ENCODE measurements around the gene GIMAP5. TPM values are rescaled to one million over a fixed set of nuclear protein-coding genes. Genes with fewer than 3 reads are reported as not detected.

GIMAP5 gene
- total RNA-seq, 1 experiment from 2014 or later, result not detected

DNA sequence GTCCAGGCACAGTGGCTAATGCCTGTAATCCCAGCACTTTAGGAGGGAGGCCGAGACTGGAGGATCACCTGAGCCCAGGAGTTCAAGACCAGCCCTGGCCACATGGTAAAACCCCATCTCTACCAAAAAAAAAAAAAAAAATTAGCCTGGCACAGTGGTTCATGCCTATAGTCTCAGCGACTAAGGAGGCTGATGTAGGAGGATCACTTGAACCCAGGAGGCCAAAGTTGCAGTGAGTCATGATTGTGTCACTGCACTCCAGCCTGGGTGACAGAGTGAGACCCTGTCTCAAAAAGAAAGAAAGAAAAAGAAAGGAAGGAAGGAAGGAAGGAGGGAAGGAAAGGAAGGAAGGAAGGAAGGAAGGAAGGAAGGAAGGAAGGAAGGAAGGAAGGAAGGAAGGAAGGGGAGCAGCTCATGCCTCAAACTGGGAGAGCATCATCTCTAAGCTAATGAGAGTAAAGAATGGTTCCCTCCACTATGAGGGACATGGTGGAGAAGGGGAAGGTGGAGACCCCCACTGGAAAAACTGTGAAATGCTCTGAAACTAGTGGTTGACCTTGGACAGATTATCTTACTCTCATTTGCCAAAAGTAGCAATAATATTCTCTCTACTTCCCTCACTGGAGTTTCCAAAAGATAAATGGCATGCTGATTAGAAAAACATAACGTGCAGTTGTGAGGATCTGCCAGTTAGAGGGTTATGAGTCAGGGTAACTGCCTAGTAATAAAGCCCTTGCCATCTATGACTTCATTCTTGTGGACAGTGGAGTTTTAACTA, 16.8 kb downstream of the GIMAP5 start:
- DNase-seq, result peak; percentile 11
- TF ChIP-seq EZH2phosphoT487 (IDR thresholded peaks at IDR 0.05; ENCODE audit: borderline replicate concordance, low read length), result no peak
- TF ChIP-seq, protein P1, sequence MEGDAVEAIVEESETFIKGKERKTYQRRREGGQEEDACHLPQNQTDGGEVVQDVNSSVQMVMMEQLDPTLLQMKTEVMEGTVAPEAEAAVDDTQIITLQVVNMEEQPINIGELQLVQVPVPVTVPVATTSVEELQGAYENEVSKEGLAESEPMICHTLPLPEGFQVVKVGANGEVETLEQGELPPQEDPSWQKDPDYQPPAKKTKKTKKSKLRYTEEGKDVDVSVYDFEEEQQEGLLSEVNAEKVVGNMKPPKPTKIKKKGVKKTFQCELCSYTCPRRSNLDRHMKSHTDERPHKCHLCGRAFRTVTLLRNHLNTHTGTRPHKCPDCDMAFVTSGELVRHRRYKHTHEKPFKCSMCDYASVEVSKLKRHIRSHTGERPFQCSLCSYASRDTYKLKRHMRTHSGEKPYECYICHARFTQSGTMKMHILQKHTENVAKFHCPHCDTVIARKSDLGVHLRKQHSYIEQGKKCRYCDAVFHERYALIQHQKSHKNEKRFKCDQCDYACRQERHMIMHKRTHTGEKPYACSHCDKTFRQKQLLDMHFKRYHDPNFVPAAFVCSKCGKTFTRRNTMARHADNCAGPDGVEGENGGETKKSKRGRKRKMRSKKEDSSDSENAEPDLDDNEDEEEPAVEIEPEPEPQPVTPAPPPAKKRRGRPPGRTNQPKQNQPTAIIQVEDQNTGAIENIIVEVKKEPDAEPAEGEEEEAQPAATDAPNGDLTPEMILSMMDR (conservative IDR thresholded peaks at IDR 0.05; ENCODE audit: low read depth, low read length), result peak; percentile 30; the same call in 1 of the 2 replicates
- no peaks in the 10 kb centered on the region for H4K20me1 ChIP-seq (ENCODE audit: low read length)
- ChIA-PET CTCF (no interaction called here), POLR2A (ENCODE audit: unreplicated experiment) (no interaction called here)
- H3K27me3 ChIP-seq (ENCODE audit: low read length), result peaks cover 22% of the 10 kb centered on the region
- H3K27ac ChIP-seq (ENCODE audit: low read length), result no peak overlapping the region
- no peak overlapping the region for H3K4me3 ChIP-seq (ENCODE audit: low read length)
- ATAC-seq, result no peak
- H3K4me1 ChIP-seq (ENCODE audit: insufficient read depth, low read length), result no peaks in the 10 kb centered on the region
- BruUV-seq (replicated peaks), result no TSS peak
- H3K4me2 ChIP-seq (ENCODE audit: low read length), result no peak overlapping the region
- H2AFZ ChIP-seq (ENCODE audit: low read length), result no peak overlapping the region
- no peaks in the 10 kb centered on the region for H3K9me2 ChIP-seq (replicated peaks; ENCODE audit: low read length)
- H3K79me2 ChIP-seq (ENCODE audit: low read length), result no peaks in the 10 kb centered on the region
- intact Hi-C loops (cut with micrococcal nuclease), result no loop called here
- H3K9ac ChIP-seq (ENCODE audit: low read length), result no peak overlapping the region
- H3K36me3 ChIP-seq (ENCODE audit: low read depth, low read length), result no peaks in the 10 kb centered on the region
- no peaks in the 10 kb centered on the region for H3F3A ChIP-seq (ENCODE audit: low read length, unreplicated experiment)
- no peaks in the 10 kb centered on the region for H3K9me3 ChIP-seq (ENCODE audit: low read length)

DNA sequence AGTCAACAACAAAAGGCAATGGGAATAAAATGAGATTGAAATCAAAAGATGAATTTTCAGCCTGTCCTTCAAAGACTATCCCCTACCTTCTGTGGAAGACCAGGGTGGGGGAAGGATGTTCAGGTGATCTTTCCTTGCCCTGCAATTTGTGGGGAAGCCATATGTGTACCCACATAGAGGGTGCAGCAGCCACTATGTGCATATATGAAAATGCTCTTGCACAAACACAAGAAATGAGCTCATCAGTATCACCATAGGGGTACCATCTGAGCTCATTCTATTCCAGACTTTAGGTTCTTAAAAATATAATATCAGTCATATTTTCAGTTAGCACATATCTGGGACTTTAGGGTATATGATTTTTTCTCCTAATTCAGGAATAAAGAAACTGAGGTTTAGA, 17.7 kb downstream of the GIMAP5 start:
- Histone ChIP-seq H3K4me3 (ENCODE audit: low read length) (no peak overlapping the region), H3K4me1 (ENCODE audit: insufficient read depth, low read length) (no peaks in the 10 kb centered on the region), H3F3A (ENCODE audit: low read length, unreplicated experiment) (no peaks in the 10 kb centered on the region), H3K9me3 (ENCODE audit: low read length) (no peaks in the 10 kb centered on the region), H3K27ac (ENCODE audit: low read length) (no peak overlapping the region), H3K79me2 (ENCODE audit: low read length) (no peaks in the 10 kb centered on the region), H3K4me2 (ENCODE audit: low read length) (no peak overlapping the region), H4K20me1 (ENCODE audit: low read length) (no peaks in the 10 kb centered on the region), H3K9me2 (replicated peaks; ENCODE audit: low read length) (no peaks in the 10 kb centered on the region), H3K9ac (ENCODE audit: low read length) (no peak overlapping the region), H3K27me3 (ENCODE audit: low read length) (peaks cover 13% of the 10 kb centered on the region), H3K36me3 (ENCODE audit: low read depth, low read length) (no peaks in the 10 kb centered on the region), H2AFZ (ENCODE audit: low read length) (no peak overlapping the region)
- no TSS peak for BruUV-seq (replicated peaks)
- TF ChIP-seq EZH2phosphoT487 (IDR thresholded peaks at IDR 0.05; ENCODE audit: borderline replicate concordance, low read length), result no peak
- no peak for TF ChIP-seq EZH2 (IDR thresholded peaks at IDR 0.05; ENCODE audit: low read length, unreplicated experiment)
- TF ChIP-seq, protein P1 (conservative IDR thresholded peaks at IDR 0.05; ENCODE audit: low read depth, low read length), result no peak
- POLR2A ChIA-PET (ENCODE audit: unreplicated experiment), result no interaction called here
- ATAC-seq (no peak), DNase-seq (no peak)
- intact Hi-C loops (cut with micrococcal nuclease), result no loop called here
- CTCF ChIA-PET, result interaction anchor here (0.6 to 1.1 kb wide), 2 partner anchors 294 to 306 kb away, joined by 3 to 4 read pairs; no protein-coding TSS in a partner anchor

DNA sequence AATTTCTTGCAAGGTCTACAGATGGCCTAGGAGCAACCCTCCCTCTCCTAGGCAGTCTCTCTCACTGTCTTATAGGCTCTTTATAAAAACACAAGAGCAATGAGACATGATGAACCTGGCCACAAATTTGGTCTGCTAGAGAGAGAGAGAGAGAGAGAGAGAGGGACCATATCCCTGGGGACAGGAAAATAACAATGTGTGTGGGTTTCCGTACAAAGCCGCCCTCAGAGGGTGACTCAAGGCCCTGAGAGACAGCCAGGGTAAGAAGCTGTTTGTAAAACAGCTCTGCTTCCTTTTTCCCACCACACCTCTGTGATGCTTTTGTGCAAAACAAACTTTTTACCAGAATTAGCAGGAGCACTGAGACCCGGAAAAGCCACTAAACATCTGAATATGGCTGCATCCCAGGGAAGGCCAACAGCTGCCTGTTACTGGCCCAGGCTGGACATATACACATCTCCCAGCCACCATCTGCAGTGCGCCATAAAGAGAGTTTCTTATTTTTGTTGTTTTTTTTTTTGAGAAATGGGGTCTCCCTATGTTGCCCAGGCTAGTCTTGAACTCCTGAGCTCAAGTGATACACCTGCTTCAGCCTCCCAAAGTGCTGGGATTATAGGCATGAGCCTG, 18.4 kb downstream of the GIMAP5 start:
- no peak for TF ChIP-seq EZH2 (IDR thresholded peaks at IDR 0.05; ENCODE audit: low read length, unreplicated experiment)
- TF ChIP-seq EZH2phosphoT487 (IDR thresholded peaks at IDR 0.05; ENCODE audit: borderline replicate concordance, low read length), result no peak
- TF ChIP-seq, protein P1 (conservative IDR thresholded peaks at IDR 0.05; ENCODE audit: low read depth, low read length), result no peak
- H3K27me3 ChIP-seq (ENCODE audit: low read length), result peaks cover 9% of the 10 kb centered on the region
- H3K27ac ChIP-seq (ENCODE audit: low read length), result no peak overlapping the region
- H3K9me3 ChIP-seq (ENCODE audit: low read length), result no peaks in the 10 kb centered on the region
- no peak for ATAC-seq
- no peak for DNase-seq
- no peaks in the 10 kb centered on the region for H3F3A ChIP-seq (ENCODE audit: low read length, unreplicated experiment)
- no peak overlapping the region for H3K9ac ChIP-seq (ENCODE audit: low read length)
- H3K36me3 ChIP-seq (ENCODE audit: low read depth, low read length), result no peaks in the 10 kb centered on the region
- H2AFZ ChIP-seq (ENCODE audit: low read length), result no peak overlapping the region
- no peaks in the 10 kb centered on the region for H4K20me1 ChIP-seq (ENCODE audit: low read length)
- CTCF ChIA-PET, result interaction anchor here (0.6 to 1.1 kb wide), 2 partner anchors 295 to 307 kb away, joined by 3 to 4 read pairs; no protein-coding TSS in a partner anchor
- no peaks in the 10 kb centered on the region for H3K9me2 ChIP-seq (replicated peaks; ENCODE audit: low read length)
- H3K4me3 ChIP-seq (ENCODE audit: low read length), result no peak overlapping the region
- no TSS peak for BruUV-seq (replicated peaks)
- no peaks in the 10 kb centered on the region for H3K79me2 ChIP-seq (ENCODE audit: low read length)
- POLR2A ChIA-PET (ENCODE audit: unreplicated experiment), result no interaction called here
- H3K4me2 ChIP-seq (ENCODE audit: low read length), result no peak overlapping the region
- no peaks in the 10 kb centered on the region for H3K4me1 ChIP-seq (ENCODE audit: insufficient read depth, low read length)
- intact Hi-C loops (cut with micrococcal nuclease), result loop anchor here (2.0 kb wide), 1 partner anchor 307 kb away; no protein-coding TSS in a partner anchor
